H9 (cell line): Measurements from ENCODE around the gene AQP5. TPM values are rescaled to one million over a fixed set of nuclear protein-coding genes. Genes with fewer than 3 reads are reported as not detected.

Experiments
- DNase-seq: peaks from one replicate; pipeline ENCODE4 v3.0.0-alpha.2; 2017
- H2AFZ ChIP-seq: one replicate; pipeline ENCODE4 v1.6.1; 2013; ENCODE audit warnings: mild to moderate bottlenecking, low read length, control low read depth, moderate library complexity
- H2AK5ac ChIP-seq: 2 replicates; pipeline ENCODE4 v1.6.1; 2013; ENCODE audit warnings: low read length, control low read depth, mixed read lengths; ENCODE audit not compliant: insufficient read length
- H2BK120ac ChIP-seq: one replicate; pipeline ENCODE4 v1.6.1; 2013; ENCODE audit warnings: low read depth, mild to moderate bottlenecking, low read length, control low read depth, inconsistent platforms; ENCODE audit not compliant: poor library complexity, severe bottlenecking
- H2BK12ac ChIP-seq: 2 replicates; pipeline ENCODE4 v1.6.1; 2013; ENCODE audit warnings: low read length, control low read depth, mixed read lengths, low read depth; ENCODE audit not compliant: insufficient read length
- H2BK15ac ChIP-seq: 2 replicates; pipeline ENCODE4 v1.6.1; 2013; ENCODE audit warnings: low read depth, low read length, control low read depth
- H2BK20ac ChIP-seq: one replicate; pipeline ENCODE4 v1.6.1; 2013; ENCODE audit warnings: low read depth, mild to moderate bottlenecking, low read length, control low read depth, inconsistent platforms; ENCODE audit not compliant: poor library complexity, severe bottlenecking
- H2BK5ac ChIP-seq: 2 replicates; pipeline ENCODE4 v1.6.1; 2013; ENCODE audit warnings: low read length, control low read depth, mixed read lengths; ENCODE audit not compliant: insufficient read length
- H3K14ac ChIP-seq: 2 replicates; pipeline ENCODE4 v1.6.1; 2013; ENCODE audit warnings: low read length, control low read depth; ENCODE audit not compliant: insufficient read depth
- H3K18ac ChIP-seq: 2 replicates; pipeline ENCODE4 v1.6.1; 2013; ENCODE audit warnings: low read depth, mild to moderate bottlenecking, mixed read lengths, low read length, control low read depth; ENCODE audit not compliant: insufficient read length
- H3K23ac ChIP-seq: 2 replicates; pipeline ENCODE4 v1.6.1; 2013; ENCODE audit warnings: low read length, control low read depth, mixed read lengths, low read depth; ENCODE audit not compliant: insufficient read length
- H3K23me2 ChIP-seq: 2 replicates; pipeline ENCODE4 v1.6.1; 2013; ENCODE audit warnings: low read depth, mild to moderate bottlenecking, mixed read lengths, low read length, control low read depth; ENCODE audit not compliant: insufficient read length, poor library complexity, severe bottlenecking
- H3K27ac ChIP-seq: 2 replicates; pipeline ENCODE4 v1.5.1; 2013; ENCODE audit warnings: low read length, control low read depth, mixed read lengths, low read depth; ENCODE audit not compliant: insufficient read length
- H3K27me3 ChIP-seq: 2 replicates; pipeline ENCODE4 v1.6.1; 2013; ENCODE audit warnings: low read length, control low read depth, inconsistent platforms; ENCODE audit not compliant: insufficient read depth
- H3K4ac ChIP-seq: 2 replicates; pipeline ENCODE4 v1.6.1; 2013; ENCODE audit warnings: low read depth, mild to moderate bottlenecking, control low read depth, inconsistent platforms, low read length, moderate library complexity
- H3K4me1 ChIP-seq: 2 replicates; pipeline ENCODE4 v1.6.1; 2013; ENCODE audit warnings: low read length, control low read depth, inconsistent platforms; ENCODE audit not compliant: insufficient read depth
- H3K4me2 ChIP-seq: 2 replicates; pipeline ENCODE4 v1.6.1; 2013; ENCODE audit warnings: low read length, control low read depth, mixed read lengths; ENCODE audit not compliant: insufficient read length, insufficient read depth
- H3K56ac ChIP-seq: 2 replicates; pipeline ENCODE4 v1.6.1; 2013; ENCODE audit warnings: low read depth, mild to moderate bottlenecking, mixed read lengths, low read length, control low read depth; ENCODE audit not compliant: insufficient read length
- H3K79me1 ChIP-seq: 2 replicates; pipeline ENCODE4 v1.6.1; 2013; ENCODE audit warnings: low read depth, mild to moderate bottlenecking, moderate library complexity, low read length, control low read depth, inconsistent platforms; ENCODE audit not compliant: insufficient read depth, poor library complexity, severe bottlenecking
- H3K79me2 ChIP-seq: 2 replicates; pipeline ENCODE4 v1.6.1; 2013; ENCODE audit warnings: low read length, control low read depth, inconsistent platforms; ENCODE audit not compliant: insufficient read depth
- H3K9ac ChIP-seq: 2 replicates; pipeline ENCODE4 v1.6.1; 2013; ENCODE audit warnings: low read length, control low read depth, mixed read lengths; ENCODE audit not compliant: insufficient read length; ENCODE audit errors: extremely low read depth
- H3K9me3 ChIP-seq: one replicate; pipeline ENCODE4 v1.6.1; 2013; ENCODE audit warnings: low read depth, low read length, inconsistent platforms; ENCODE audit not compliant: control insufficient read depth
- H3T11ph ChIP-seq: one replicate; pipeline ENCODE4 v1.6.1; 2013; ENCODE audit warnings: mild to moderate bottlenecking, low read length, control low read depth, inconsistent platforms
- H4K20me1 ChIP-seq: one replicate; pipeline ENCODE4 v1.6.1; 2013; ENCODE audit not compliant: control insufficient read depth, insufficient read length, insufficient read depth
- H4K5ac ChIP-seq: 2 replicates; pipeline ENCODE4 v1.6.1; 2013; ENCODE audit warnings: low read depth, mild to moderate bottlenecking, mixed read lengths, low read length, control low read depth; ENCODE audit not compliant: insufficient read length
- H4K8ac ChIP-seq: replicated peaks from 2 replicates; pipeline ENCODE4 v1.6.1; 2013; ENCODE audit warnings: low read length, control low read depth, mixed read lengths, low read depth; ENCODE audit not compliant: insufficient read length
- H4K91ac ChIP-seq: 2 replicates; pipeline ENCODE4 v1.6.1; 2013; ENCODE audit warnings: low read depth, mild to moderate bottlenecking, moderate library complexity, mixed read lengths, low read length, control low read depth; ENCODE audit not compliant: insufficient read length
- H3K27ac Mint-ChIP-seq, 3 experiments: 2 replicates in 2 of 3; 3 replicates in 1 of 3; pipeline ENCODE4 v1.8.0; 2020 to 2021; ENCODE audit warnings: mixed read lengths in 3 of 3, mild to moderate bottlenecking in 1 of 3, moderate library complexity in 1 of 3
- H3K27me3 Mint-ChIP-seq: 2 replicates; pipeline ENCODE4 v1.8.0; 2021; ENCODE audit warnings: low read depth, mild to moderate bottlenecking, moderate library complexity, mixed read lengths
- H3K36me3 Mint-ChIP-seq, 3 experiments: 2 replicates in 2 of 3; 3 replicates in 1 of 3; pipeline ENCODE4 v1.8.0; 2020 to 2021; ENCODE audit warnings: low read depth in 3 of 3, mixed read lengths in 3 of 3; ENCODE audit not compliant: insufficient read depth in 1 of 3
- H3K4me1 Mint-ChIP-seq, 2 experiments: 2 replicates each; pipeline ENCODE4 v1.8.0; 2020; ENCODE audit warnings: mixed read lengths in 2 of 2
- H3K4me3 Mint-ChIP-seq, 2 experiments: 2 replicates in 1 of 2; 3 replicates in 1 of 2; pipeline ENCODE4 v1.8.0; 2020 to 2021; ENCODE audit warnings: mild to moderate bottlenecking in 2 of 2, mixed read lengths in 2 of 2, moderate library complexity in 1 of 2
- H3K9me3 Mint-ChIP-seq, 2 experiments: 2 replicates in 1 of 2; 3 replicates in 1 of 2; pipeline ENCODE4 v1.8.0; 2020; ENCODE audit warnings: mild to moderate bottlenecking in 2 of 2, mixed read lengths in 2 of 2, moderate library complexity in 1 of 2
- CTCF ChIP-seq: fragments of 200-600 bp; sonication (generic); conservative IDR thresholded peaks from 3 replicates; pipeline ENCODE4 v1.8.0; 2021; ENCODE audit warnings: antibody characterized with exemption, mild to moderate bottlenecking
- WGBS: extraction: QIAGEN DNeasy Blood & Tissue Kit; methylation state at CpG from one replicate; pipeline ENCODE4 v1.1.7; 2013; ENCODE audit warnings: missing lambda C conversion rate, low lambda C conversion rate, mixed read lengths; ENCODE audit not compliant: insufficient read length; ENCODE audit errors: extremely low coverage; 5-methylcytosine and 5-hydroxymethylcytosine counted together
- total RNA-seq: library from RNA; stranded (reverse); gene quantifications from 2 replicates; pipeline ENCODE4 v1.2.1, GENCODE V29; 2021

AQP5 gene
- total RNA-seq, 1 experiment from 2014 or later, result 2.8 TPM

GRCh38 chr12:49937639-49938300 is 23.9 kb upstream of the AQP5 start:
- no peak overlapping the region for H3K4ac ChIP-seq
- no CpG with 5 or more reads among the region's 8 CpGs for WGBS
- Mint-ChIP-seq H3K4me1 (peaks cover 12 to 19% of the 10 kb centered on the region in 2 experiments), H3K4me3 (no peak overlapping the region), H3K9me3 (no peaks in the 10 kb centered on the region), H3K27me3 (peaks cover 2% of the 10 kb centered on the region; the same call in 1 of the 2 replicates), H3K36me3 (no peaks in the 10 kb centered on the region; a peak in 1 of 7 replicates), H3K27ac (no peak overlapping the region; a peak in 1 of 7 replicates)
- no peak overlapping the region for H2BK20ac ChIP-seq
- H2AFZ ChIP-seq, result no peak overlapping the region
- no peak for TF ChIP-seq CTCF
- H3K23ac ChIP-seq, result no peak overlapping the region
- H3K18ac ChIP-seq, result no peak overlapping the region
- no peaks in the 10 kb centered on the region for H3K4me1 ChIP-seq
- no peak overlapping the region for H3T11ph ChIP-seq
- no peak overlapping the region for H3K27ac ChIP-seq
- H3K14ac ChIP-seq, result no peak overlapping the region
- no peaks in the 10 kb centered on the region for H3K27me3 ChIP-seq
- H3K79me1 ChIP-seq, result no peaks in the 10 kb centered on the region
- H3K4me2 ChIP-seq, result no peak overlapping the region
- no peak overlapping the region for H4K5ac ChIP-seq
- H4K20me1 ChIP-seq, result no peaks in the 10 kb centered on the region
- no peak overlapping the region for H3K9ac ChIP-seq
- no peaks in the 10 kb centered on the region for H3K79me2 ChIP-seq
- H3K9me3 ChIP-seq, result no peaks in the 10 kb centered on the region
- no peak overlapping the region for H2AK5ac ChIP-seq
- H3K56ac ChIP-seq, result no peak overlapping the region
- no peak overlapping the region for H2BK12ac ChIP-seq
- DNase-seq, result no peak
- no peak overlapping the region for H4K91ac ChIP-seq
- no peak overlapping the region for H2BK15ac ChIP-seq
- no peak overlapping the region for H4K8ac ChIP-seq
- H2BK120ac ChIP-seq, result no peak overlapping the region
- H2BK5ac ChIP-seq, result no peak overlapping the region
- H3K23me2 ChIP-seq, result no peaks in the 10 kb centered on the region
